PC-3 (cell line): ENCODE data around the gene DCAF15.

ENCODE experiments used
- EZH2 ChIP-seq: fragments of 300-600 bp; sonication (generic); IDR thresholded peaks from one replicate; pipeline ENCODE4 v1.6.1; 2017; ENCODE audit warnings: antibody characterized with exemption, mild to moderate bottlenecking, low read length; ENCODE audit not compliant: unreplicated experiment
- EZH2phosphoT487 ChIP-seq: fragments of 300-600 bp; sonication (generic); IDR thresholded peaks from 2 replicates; pipeline ENCODE4 v1.6.1; 2018; ENCODE audit warnings: mild to moderate bottlenecking, antibody characterized with exemption, low read length, borderline replicate concordance
- TF ChIP-seq, protein P1 (sequence below): fragments of 300-600 bp; sonication (generic); conservative IDR thresholded peaks from 2 replicates; pipeline ENCODE4 v1.5.1; 2017; ENCODE audit warnings: antibody characterized with exemption, low read depth, mild to moderate bottlenecking, low read length

DNA sequence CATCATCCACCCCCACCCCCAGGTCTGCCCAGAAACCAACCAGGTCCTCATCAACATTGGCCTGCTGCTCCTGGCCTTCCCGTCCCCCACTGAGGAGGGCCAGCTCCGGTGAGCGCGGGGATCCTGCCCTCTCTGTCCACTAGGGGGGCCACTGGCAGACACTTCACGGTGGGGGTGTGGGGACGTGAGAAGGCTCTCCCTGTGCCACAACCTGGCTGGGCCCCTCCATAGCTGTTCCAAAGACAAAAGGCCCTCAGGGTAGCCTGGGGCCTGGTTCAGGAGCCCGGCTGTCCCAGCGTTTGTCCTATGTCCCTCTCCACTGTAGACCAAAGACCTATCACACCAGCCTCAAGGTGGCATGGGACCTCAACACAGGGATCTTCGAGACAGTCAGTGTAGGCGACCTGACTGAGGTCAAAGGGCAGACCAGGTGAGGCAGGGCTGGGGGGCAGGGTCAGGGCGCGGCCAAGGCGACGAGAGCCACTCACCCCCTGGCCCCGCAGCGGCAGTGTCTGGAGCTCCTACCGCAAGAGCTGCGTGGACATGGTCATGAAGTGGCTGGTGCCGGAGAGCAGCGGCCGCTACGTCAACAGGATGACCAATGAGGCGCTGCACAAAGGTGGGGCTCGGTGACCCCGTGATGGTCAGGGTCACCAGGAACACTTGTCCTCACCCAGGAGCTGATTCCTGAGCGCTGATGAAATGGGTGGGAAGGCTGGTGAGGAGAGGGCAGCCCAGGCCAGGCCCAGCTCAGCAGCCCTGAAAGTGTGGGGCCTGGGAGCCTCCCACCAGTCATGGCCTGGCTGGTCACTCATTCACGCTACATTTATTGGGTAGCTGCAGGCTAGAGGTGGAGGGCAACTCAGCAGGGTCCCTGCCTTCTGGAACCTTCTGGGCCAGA is 7.9 kb downstream of the DCAF15 start:
- TF ChIP-seq EZH2 (no peak), EZH2phosphoT487 (no peak)
- TF ChIP-seq, protein P1, sequence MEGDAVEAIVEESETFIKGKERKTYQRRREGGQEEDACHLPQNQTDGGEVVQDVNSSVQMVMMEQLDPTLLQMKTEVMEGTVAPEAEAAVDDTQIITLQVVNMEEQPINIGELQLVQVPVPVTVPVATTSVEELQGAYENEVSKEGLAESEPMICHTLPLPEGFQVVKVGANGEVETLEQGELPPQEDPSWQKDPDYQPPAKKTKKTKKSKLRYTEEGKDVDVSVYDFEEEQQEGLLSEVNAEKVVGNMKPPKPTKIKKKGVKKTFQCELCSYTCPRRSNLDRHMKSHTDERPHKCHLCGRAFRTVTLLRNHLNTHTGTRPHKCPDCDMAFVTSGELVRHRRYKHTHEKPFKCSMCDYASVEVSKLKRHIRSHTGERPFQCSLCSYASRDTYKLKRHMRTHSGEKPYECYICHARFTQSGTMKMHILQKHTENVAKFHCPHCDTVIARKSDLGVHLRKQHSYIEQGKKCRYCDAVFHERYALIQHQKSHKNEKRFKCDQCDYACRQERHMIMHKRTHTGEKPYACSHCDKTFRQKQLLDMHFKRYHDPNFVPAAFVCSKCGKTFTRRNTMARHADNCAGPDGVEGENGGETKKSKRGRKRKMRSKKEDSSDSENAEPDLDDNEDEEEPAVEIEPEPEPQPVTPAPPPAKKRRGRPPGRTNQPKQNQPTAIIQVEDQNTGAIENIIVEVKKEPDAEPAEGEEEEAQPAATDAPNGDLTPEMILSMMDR, result peak; percentile 43; the same call in 1 of the 2 replicates
